CD1c-positive myeloid dendritic cell (primary cell): Measurements from ENCODE around the gene STAU1.
"Not testable (repeated sequence)": the region's sequence is repeated elsewhere in the genome, so short reads cannot be mapped to it uniquely, and the experiment has no call there.

Source experiments
- DNase-seq: peaks from one replicate; pipeline ENCODE4 v3.0.0-alpha.2; 2016; ENCODE audit errors: extremely low spot score

STAU1 gene

DNA sequence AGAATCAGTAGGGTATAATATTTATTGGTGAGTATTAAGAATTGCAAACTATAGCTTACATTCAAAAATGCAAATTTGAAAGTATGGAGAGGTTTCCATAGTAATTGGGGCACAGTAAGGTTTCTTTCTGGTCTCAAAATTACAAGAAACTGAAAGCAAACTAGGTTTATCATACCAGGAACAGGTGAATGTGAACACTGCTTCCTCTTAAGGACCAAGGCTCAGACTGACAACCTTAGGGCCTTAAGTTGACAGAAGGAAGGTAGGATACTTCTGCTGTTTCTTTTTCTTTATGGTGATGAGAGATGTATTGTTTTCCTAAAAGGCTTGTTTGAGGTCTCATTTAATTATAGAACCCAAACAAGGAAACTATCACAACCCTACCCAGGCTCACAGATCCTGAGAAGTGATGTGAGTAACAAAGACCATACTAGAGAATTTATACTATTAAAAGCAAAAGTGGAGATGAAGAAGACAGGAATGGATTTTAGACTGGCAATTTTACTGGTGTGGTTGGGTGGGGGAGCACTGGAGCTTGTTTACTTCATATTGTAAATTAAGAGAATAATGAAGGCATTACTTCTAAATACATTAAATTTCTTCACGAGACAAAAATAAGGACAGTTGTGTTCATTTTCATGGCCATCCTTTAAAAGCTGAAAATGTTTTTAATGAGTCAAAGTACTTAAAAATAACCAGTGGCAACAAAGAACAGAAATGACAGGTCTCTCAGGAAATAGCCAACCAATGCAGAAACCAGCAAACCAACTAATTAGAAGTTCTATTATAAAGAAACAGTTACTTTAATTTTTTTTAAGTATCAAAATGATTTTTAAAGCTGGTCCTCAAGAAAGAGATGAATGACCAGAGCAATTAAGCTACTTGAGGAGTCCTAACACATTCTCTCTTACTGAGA, 21.3 kb downstream of the STAU1 start:
- DNase-seq: no peak

DNA sequence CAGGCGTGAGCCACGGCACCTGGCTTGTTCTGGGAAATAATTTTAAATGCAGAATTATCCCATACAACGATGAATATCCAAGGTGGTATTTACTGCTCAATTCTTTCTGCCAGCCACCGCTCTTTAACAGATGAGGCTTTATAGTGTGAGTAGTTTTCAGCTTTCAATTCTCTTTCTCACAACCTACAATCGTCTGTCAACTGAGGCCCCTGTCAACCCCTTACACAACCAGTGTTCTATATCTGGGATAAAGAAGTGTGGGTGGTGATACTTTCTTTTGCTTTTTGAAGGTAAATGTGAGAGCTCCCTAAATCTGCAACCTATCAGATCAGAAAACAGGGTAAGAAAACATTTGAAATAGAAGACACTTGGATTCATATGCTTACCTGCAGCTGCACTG, 22.5 kb downstream of the STAU1 start:
- no peak for DNase-seq

DNA sequence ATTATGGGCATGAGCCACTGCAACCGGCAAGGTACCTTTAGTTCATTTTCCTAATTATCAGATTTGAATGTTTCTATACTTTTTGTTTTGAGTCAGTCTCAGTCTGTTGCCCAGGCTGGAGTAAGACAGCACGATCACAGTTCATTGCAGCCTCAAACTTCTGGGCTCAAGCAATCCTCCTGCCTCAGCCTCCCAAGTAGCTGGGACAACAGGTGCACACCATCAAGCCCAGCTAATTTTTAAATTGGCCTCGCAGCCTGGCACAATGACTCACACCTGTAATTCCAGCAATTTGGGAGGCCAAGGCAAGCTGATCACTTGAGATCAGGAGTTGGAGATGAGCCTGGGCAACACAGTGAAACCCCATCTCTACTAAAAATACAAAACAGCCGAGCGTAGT, 24.4 kb downstream of the STAU1 start:
- no peak for DNase-seq

DNA sequence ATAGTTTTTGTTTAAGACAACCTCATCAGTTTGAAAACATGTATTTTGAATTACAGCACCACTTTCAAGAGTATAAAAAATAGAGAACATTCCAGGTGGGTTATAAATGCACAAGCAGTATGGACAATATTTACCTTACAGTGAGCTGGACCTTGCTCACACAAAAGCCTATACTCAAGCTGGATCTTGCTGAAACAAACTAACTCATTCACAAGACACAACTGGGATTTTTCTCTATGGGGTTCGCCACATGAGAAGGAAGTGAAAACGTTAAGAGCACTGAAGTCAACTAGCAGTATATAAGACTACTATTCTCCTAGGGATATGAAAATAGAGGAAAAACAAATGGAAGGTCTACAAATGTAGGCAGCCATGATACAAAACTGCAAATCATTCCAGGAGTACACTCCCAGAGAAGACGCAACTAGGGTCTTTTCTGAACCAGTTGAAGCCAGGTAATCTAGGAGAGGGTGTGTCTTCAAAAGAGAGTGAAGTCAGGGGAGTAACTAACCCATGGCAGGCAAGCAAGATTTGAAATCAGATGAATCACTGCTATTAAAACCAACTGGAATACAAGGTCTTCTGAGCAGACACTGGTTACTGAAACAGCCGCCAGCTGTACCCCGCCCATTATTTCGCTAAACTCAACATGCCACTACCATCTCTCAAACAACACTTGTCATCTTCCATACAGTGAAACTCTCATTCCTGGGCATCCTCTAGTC, 26.5 kb downstream of the STAU1 start:
- no peak for DNase-seq

DNA sequence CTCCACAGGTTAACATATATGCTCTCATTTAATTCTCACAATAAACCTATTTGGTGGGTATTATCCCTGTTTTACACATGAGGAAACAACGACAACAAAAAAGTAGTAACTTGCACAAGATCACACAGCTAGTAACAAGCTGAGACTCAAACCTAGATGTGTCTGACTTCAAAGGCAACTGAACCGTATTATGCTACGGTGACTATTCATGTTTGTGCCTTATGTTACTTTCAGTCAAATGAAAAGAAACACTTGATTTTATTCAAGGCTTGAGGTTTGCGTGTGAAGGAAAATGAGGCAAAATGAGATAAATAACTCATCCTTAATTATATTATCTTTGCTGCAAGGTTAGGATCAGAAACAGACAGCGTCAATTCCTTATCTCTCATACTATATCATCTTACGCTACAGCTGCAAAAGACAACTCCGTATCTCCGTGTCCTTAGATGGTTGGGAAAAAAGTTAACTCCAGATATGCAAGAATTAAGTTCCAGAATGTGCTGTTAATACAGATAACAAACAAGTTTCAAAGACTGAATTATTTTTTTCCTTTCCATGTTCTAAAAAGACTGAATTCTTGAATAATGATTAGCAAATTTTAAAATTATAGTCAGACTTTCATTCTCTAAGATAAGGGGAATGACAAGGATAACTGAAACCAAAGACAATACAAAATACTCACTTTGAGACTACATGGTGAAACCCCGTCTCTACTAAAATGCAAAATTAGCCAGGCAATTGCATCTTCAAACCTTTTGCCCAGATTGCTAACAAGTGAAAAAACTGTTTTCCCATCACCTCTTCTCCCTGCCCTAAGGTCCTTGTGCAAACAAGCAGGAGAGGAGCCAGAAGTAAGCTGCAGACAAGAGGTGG, 27.8 kb downstream of the STAU1 start:
- no peak for DNase-seq

DNA sequence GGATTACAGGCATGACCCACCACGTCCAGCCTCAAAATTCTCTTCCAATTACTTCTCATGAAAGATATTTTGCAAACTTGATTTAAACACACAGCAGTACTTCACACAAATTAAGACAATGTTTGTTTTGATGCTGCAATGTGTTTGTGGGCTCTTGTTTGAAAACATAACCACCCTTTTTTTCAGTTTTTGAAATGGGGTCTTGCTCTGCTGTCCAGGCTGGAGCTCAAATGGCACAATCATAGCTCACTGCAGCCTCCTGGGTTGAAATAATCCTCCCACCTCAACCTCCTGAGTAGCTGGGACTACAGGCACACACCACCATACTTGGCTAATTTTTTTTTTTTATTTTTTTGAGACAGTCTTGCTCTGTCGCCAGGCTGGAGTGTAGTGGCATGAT, 31.0 kb downstream of the STAU1 start:
- no peak for DNase-seq

DNA sequence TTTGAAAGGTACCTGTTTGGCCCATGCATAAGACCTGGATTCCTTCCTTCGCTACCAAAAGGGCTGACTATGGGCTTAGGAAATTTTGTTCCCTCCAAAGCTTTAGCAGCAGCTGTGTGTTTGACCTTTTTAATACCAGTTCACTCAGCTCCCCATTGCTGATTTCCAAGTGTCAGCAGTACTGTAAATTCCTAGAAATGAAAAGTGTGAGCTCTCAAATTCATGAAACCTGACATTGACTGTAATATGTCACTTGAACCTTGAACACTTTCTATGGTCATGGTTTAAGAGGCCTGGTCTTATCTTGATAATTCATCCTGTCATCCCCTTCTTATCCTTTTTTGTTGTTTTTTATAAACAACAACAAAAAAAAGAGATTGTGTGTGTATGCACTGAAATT, 31.7 kb downstream of the STAU1 start:
- no peak for DNase-seq

DNA sequence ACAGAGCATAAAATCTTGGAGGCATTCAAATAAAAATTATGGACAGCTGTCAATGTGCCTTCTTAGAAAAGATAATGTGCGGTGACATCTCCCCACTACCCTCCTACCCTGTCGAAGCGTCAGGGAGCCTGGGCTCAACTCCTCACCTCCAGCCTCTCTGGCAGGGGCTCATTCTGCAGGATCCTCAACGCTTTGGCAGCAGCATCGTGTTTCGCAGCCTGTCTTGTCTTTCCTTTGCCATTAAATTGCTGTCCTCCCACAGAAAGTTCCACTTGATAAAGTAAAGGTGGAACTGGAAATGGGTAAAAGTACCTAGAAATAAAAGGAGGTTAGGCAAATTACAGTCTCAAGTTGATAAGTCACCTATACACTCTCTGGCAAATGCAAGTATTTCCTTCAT, 36.7 kb downstream of the STAU1 start:
- DNase-seq: no peak

DNA sequence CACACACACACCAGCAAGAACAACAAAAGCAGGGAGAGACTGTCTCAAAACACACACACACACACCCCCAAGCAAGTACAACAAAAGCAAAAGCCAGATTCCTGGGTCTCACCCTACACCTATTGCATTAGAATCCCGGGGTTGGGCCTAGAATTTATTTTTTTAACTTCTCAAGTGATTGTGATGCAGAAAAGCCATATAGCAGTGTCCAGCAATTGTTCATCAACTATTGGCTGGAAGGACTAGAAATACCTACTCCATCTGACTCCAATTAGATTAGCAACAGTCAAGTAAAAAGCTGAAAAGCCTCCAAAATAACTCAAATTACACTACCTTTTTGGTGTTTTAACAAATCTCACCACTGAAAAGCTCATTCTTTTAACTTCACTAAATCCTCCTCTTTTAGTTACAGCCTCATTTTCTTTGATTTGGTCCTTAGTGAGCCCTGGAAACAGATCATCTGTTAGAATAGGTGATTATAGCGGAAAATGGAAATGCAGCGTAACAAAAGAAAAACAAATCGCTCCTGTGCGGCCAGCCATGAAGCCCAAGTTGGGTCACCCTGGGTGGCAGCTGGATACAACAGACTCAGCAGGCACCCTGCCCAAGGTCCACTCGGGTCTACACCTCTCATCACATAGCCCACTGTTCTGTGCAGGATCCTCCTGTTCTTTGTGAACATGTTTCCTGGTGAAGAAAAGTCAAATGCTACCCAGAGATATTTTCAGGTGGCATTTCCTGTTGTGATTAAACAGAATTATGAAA, 38.7 kb downstream of the STAU1 start:
- no peak for DNase-seq

DNA sequence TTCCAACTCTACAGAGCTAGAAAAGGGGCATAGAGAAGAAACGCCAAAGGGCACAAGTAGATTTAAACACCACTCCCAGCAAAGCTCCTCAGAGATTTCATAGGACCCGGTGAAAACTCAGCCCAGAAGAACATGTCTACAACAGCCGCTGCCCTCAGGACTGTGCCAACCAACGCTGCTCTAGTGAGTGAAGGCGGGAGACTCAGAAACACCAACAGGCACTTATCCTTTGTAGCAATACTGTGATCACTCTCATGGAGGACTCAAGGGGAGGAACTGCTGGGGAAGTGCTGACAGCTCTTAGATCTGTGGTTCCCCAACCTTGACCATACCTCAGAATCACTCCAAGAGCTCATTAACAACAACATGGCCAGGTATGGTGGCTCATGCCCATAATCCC, 39.5 kb downstream of the STAU1 start:
- no peak for DNase-seq

DNA sequence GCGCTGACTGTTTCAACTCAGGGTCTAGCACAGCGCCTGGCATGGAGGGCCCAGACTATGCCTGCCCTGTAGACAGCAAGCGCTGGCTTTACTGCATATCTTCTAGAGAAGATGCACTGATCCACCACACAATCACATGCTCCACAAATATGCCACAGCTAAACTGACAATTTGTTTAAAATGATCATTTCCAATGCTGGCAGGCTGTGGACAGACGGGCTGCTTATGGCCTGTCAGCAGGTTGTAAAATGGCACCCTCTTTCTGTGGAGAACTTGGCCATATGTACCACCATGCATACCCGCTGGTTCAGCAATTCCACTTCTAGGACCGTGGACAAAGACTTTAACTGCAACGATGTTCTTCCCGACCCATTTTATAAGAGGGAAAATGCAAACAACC, 40.8 kb downstream of the STAU1 start:
- DNase-seq: no peak

DNA sequence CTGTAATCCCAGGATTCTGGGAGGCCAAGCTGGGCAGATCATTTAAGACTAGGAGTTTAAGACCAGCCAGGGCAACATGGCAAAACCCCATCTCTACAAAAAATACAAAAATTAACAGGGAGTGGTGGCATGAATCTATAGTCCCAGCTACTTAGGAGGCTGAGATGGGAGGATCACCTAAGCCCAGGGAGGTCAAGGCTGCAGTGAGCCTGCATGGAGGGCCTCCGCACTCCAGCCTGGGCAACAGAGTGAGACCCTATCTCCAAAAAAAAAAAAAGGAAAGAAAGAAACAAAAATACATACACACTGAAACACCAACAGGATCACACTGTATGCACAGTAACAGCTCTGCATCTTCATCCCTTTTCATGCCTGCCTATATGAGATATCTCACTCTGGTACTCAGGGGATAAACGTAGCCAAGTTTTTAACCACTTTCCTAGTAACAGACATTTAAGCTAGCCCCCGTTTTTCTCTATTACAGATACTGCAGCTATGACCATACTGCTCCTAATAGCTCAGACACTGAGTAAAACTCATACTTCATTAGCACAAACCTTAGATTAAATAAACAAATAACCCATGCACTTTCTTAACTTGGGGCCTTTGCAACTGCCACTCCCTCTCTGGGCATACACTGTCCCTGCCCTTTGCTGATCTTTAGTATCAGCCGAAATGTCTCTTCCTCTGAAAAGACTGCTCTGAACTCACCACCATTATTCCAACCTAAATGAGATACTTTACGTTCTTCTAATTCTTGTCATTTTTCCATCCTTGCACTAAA, 41.5 kb downstream of the STAU1 start:
- no peak for DNase-seq

DNA sequence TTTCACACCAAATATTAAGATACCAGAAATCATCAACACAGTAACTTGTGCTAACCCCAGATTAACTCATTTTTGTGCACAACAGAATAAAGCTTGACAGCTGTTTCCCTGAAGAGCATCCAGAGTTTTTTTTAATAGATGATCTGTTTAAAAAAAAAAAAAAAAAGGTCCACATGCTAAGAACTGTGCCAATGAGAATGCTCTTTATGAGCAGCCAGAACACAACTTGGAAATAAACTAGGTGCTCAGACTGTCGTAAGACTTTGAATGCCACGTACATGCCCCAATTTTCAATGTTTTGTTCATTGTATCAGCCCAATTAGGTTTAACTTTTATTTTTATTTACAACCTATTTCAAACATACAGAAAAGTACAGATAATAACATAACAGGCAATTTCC, 47.3 kb downstream of the STAU1 start:
- no peak for DNase-seq

DNA sequence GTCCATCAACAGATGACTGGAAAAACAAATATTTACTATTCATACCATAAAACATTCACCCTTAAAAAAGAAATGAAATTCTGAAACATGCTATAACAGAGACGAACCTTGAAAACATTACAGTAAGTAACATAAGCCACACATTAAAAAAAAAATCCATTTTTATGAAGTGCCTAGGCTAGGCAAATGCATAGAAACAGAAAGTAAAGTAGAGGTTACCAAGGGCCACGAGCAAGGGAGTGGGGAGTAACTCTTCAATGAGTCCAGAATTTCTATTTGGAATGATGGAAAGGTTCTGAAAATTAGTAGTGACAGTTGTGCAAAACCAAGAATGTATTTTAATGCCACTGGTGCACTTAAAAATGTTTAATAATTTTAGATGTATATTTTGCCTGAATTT, 47.7 kb downstream of the STAU1 start:
- DNase-seq: no peak

DNA sequence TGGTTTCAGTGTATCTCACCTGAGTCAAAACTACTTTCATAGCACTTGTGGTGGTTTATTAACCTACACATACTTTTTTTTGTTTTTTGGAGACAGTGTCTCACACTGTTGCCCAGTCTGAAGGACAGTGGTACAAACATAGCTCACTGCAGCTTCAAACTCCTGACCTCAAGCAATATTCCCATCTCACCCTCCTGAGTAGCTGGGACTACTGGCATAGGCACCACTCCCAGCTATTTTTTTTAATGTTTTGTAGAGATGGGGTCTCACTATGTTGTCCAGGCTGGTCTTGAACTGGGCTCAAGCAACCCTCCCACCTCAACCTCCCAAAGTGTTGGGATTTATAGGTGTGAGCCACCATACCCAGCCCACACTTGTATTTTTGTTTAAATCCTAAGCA, 49.7 kb downstream of the STAU1 start:
- no peak for DNase-seq

DNA sequence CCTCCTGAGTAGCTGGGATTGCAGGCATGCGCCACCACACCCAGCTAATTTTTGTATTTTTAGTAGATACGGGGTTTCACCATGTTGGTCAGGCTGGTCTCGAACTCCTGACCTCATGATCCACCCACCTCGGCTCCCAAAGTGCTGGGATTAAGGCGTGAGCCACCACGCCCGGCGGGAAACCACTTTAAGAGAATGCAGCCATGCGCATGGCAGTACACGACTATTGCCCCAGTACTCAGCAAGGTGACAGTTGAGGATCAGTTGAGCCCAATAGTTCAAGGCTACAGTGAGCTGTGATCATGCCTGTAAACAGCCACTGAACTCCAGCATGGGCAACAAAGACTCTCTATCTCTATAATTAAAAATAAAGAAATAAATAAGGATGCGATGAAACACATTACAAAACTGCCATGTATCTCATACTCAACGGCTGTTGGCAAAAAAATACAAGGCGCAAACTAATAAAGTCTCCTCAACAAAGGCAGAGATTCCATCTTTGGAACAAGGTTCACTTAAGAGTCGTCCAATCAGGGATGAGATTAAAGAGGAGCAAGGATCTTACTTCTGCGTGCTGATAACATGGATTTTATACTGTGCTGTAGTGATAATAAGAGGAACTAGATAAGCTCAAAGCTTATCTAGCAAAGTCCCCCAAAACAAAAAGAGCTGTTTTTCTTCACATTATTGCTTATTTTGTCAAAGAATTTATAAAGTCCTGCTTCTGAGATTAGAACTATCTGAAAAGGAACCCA, 51.1 kb downstream of the STAU1 start:
- DNase-seq: no peak

DNA sequence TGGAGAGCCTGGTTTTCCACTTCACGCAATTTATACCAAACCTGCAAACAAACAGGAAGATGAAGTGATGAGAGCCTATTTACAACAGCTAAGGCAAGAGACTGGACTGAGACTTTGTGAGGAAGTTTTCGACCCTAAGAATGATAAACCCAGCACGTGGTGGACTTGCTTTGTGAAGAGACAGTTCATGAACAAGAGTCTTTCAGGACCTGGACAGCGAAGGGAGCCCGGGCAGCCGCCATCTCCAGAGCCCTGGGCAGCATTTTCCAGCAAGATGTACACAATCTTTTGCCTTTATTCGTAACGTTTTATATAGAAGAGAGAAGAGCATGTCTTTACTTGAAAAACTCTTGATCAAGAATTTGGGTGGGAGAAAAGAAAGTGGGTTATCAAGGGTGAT, 53.3 kb downstream of the STAU1 start:
- DNase-seq: not testable (repeated sequence)

DNA sequence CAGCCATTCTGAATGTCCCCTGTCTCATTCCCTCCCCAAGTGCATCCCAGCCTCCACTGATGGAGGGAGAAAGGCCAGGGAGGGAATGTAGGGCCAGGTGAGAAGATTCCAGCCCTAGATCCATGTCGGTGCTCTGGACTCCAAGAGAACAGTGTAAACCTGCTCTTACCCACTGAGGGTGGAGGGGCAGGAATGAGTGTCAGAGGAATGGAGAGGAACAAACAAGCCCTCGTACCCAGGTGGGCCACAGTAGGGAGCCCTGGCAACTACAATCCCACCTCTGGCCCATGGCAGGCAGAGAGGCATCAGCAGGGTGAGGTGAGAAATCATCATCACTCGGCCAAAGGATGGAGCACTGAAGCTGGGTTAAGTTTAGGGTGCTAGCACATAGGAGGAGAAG, 54.6 kb downstream of the STAU1 start:
- no peak for DNase-seq

DNA sequence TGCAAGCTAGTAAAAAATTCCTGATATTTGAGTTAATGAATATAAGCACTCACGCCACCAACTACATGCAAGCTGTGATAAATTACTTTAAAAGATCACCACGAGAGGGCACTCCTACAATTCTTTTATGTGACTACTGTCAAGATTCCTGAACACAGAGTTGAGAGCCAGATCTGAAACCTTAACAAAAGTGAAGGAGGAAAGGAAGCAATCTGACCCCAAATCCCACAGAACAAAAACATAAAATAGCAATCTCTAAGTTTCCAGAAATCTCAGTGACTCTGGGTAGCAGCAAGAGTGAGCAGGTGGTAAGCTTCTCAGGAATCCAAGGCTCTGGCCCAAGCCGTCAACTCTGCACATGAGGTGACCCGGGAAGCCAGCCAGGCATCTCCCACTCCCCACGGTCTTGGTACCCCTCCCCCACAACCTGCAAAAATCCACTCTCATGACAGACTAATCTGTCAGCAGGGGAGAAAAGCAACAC, 55.1 kb downstream of the STAU1 start:
- peak; percentile 68 for DNase-seq

DNA sequence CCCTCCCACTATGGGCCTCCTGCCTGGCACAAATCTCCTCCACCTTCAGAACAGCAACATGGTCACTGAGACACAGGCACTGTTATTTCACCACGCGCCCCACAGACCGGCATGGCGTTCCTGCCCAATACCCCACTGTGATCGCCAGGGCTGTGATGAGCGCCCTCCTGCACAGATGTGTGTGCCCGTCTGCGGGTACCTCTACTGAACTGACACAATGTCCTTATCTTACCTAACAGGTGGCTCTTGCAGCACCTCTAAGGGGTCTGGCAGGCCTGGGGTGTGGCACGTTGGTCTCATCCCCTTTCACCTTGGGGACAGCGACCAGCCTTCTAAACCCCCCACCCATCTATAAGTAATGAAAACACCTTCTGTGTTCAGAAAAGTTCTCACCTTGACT, 64.2 kb downstream of the STAU1 start:
- no peak for DNase-seq
